ENCODE data around the gene KDM2B.

KDM2B gene

GRCh38 chr12:121618659-121619233, 37.9 kb upstream of the KDM2B start:
- TF ChIP-seq EZH2phosphoT487 (IDR thresholded peaks at IDR 0.05; ENCODE audit: borderline replicate concordance, low read length) (no peak), CTCF (IDR thresholded peaks at IDR 0.05; ENCODE audit: low read depth, low read length, poor library complexity, severe bottlenecking) (no peak)
- no peaks in the 10 kb centered on the region for H3K9me3 ChIP-seq (ENCODE audit: control insufficient read depth, insufficient read depth, low read length)
- H3K27ac ChIP-seq (ENCODE audit: low read depth, low read length): no peak overlapping the region
- peak overlapping the region; percentile 42 for H3K4me2 ChIP-seq (ENCODE audit: low read length)
- H3K4me1 ChIP-seq (ENCODE audit: control insufficient read depth, low read length): peaks cover 33% of the 10 kb centered on the region
- H3F3A ChIP-seq (ENCODE audit: control insufficient read depth, insufficient read depth): no peaks in the 10 kb centered on the region
- no peaks in the 10 kb centered on the region for H3K36me3 ChIP-seq (ENCODE audit: control insufficient read depth, low read length)
- H3K79me2 ChIP-seq (ENCODE audit: control insufficient read depth, low read length): no peaks in the 10 kb centered on the region
- H3K4me3 ChIP-seq (ENCODE audit: low read length): 0 out of 2 replicates have a peak overlapping the region, but pooled peaks have one; percentile 35
- no peaks in the 10 kb centered on the region for H3K27me3 ChIP-seq (ENCODE audit: control insufficient read depth, low read length)
- no peaks in the 10 kb centered on the region for H4K20me1 ChIP-seq (ENCODE audit: control insufficient read depth, insufficient read depth, low read depth, low read length)
- H3K9me2 ChIP-seq (replicated peaks; ENCODE audit: control insufficient read depth, low read length): no peaks in the 10 kb centered on the region

DNA sequence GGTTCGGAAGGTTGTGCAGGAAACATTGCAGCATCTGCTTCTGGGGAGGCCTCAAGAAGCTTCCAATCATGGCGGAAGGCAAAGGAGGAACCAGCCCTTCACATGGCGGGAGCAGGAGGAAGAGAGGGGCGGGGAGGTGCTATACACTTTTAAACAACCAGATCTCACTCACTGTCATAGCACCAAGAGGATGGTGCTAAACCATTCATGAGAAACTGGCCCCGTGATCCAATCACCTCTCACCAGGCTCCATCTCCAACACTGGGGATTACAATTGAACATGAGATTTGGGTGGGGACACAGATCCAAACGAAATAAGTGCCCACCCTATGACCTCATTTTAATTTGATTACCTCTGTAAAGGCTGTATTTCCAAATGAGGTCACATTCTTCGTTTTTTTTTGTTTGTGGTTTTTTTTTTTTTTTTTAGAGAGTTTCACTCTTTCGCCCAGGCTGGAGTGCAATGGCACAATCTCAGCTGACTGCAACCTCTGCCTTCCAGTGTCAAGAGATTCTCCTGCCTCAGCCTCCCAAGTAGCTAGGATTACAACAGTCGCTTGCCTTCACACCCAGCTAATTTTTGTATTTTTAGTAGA, 34.1 kb upstream of the KDM2B start:
- Histone ChIP-seq H3K4me2 (ENCODE audit: low read length) (no peak overlapping the region), H3K27me3 (ENCODE audit: control insufficient read depth, low read length) (no peaks in the 10 kb centered on the region), H3F3A (ENCODE audit: control insufficient read depth, insufficient read depth) (peaks cover 6% of the 10 kb centered on the region; the same call in 1 of the 2 replicates), H3K4me1 (ENCODE audit: control insufficient read depth, low read length) (peaks cover 43% of the 10 kb centered on the region), H4K20me1 (ENCODE audit: control insufficient read depth, insufficient read depth, low read depth, low read length) (no peaks in the 10 kb centered on the region), H3K27ac (ENCODE audit: low read depth, low read length) (no peak overlapping the region), H3K9me3 (ENCODE audit: control insufficient read depth, insufficient read depth, low read length) (no peaks in the 10 kb centered on the region), H3K79me2 (ENCODE audit: control insufficient read depth, low read length) (no peaks in the 10 kb centered on the region), H3K9me2 (replicated peaks; ENCODE audit: control insufficient read depth, low read length) (no peaks in the 10 kb centered on the region), H3K36me3 (ENCODE audit: control insufficient read depth, low read length) (no peaks in the 10 kb centered on the region), H3K4me3 (ENCODE audit: low read length) (no peak overlapping the region; the same call in 1 of the 2 replicates)
- TF ChIP-seq EZH2phosphoT487 (IDR thresholded peaks at IDR 0.05; ENCODE audit: borderline replicate concordance, low read length): no peak
- TF ChIP-seq CTCF (IDR thresholded peaks at IDR 0.05; ENCODE audit: low read depth, low read length, poor library complexity, severe bottlenecking): no peak

DNA sequence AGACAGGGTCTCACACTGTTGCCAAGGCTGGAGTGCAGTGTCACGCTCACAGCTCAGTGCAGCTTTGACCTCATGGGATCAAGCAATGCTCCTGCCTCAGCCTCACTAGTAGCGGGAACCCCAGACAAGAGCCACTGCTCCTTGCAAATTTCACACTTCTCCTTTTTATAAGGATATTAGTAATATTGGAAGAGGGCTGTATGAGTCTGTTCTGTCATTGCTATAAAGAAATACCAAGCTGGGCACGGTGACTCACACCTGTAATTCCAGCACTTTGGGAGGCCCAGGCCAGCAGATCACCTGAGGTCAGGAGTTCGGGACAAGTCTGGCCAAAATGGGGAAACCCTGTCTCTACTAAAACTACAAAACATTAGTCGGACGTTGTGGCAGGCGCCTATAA, 32.6 kb upstream of the KDM2B start:
- Histone ChIP-seq H3K27ac (ENCODE audit: low read depth, low read length) (no peak overlapping the region), H3K27me3 (ENCODE audit: control insufficient read depth, low read length) (peaks cover under 1% of the 10 kb centered on the region; the same call in 1 of the 2 replicates), H3K79me2 (ENCODE audit: control insufficient read depth, low read length) (no peaks in the 10 kb centered on the region), H3K9me2 (replicated peaks; ENCODE audit: control insufficient read depth, low read length) (no peaks in the 10 kb centered on the region), H3K4me2 (ENCODE audit: low read length) (no peak overlapping the region), H3K9me3 (ENCODE audit: control insufficient read depth, insufficient read depth, low read length) (no peaks in the 10 kb centered on the region), H3K4me3 (ENCODE audit: low read length) (no peak overlapping the region), H4K20me1 (ENCODE audit: control insufficient read depth, insufficient read depth, low read depth, low read length) (no peaks in the 10 kb centered on the region), H3K36me3 (ENCODE audit: control insufficient read depth, low read length) (no peaks in the 10 kb centered on the region), H3F3A (ENCODE audit: control insufficient read depth, insufficient read depth) (peaks cover 6% of the 10 kb centered on the region; the same call in 1 of the 2 replicates), H3K4me1 (ENCODE audit: control insufficient read depth, low read length) (peaks cover 29% of the 10 kb centered on the region)
- TF ChIP-seq EZH2phosphoT487 (IDR thresholded peaks at IDR 0.05; ENCODE audit: borderline replicate concordance, low read length) (no peak), CTCF (IDR thresholded peaks at IDR 0.05; ENCODE audit: low read depth, low read length, poor library complexity, severe bottlenecking) (no peak)

Measured in DOHH2 (cell line).